Loucy (cell line): ENCODE measurements around the gene C10orf143.

Experiments used
- H2AFZ ChIP-seq: fragments of 200-600 bp; sonication (generic); 2 replicates; pipeline ENCODE4 v1.6.0; 2016; ENCODE audit warnings: antibody characterized with exemption, mild to moderate bottlenecking, low read length, moderate library complexity
- H3F3A ChIP-seq: fragments of 200-600 bp; 2 replicates; pipeline ENCODE4 v1.6.0; 2016; ENCODE audit warnings: antibody characterized with exemption, low read depth, mild to moderate bottlenecking
- H3K27me3 ChIP-seq: fragments of 200-600 bp; sonication (generic); 2 replicates; pipeline ENCODE4 v1.6.1; 2014; ENCODE audit warnings: low read length, mild to moderate bottlenecking; ENCODE audit not compliant: insufficient read depth, poor library complexity, severe bottlenecking
- H3K36me3 ChIP-seq: fragments of 200-600 bp; sonication (generic); 2 replicates; pipeline ENCODE4 v1.6.1; 2016; ENCODE audit warnings: low read length; ENCODE audit not compliant: insufficient read depth
- H3K4me1 ChIP-seq: fragments of 200-600 bp; sonication (generic); 2 replicates; pipeline ENCODE4 v1.5.1; 2014; ENCODE audit warnings: low read length, mild to moderate bottlenecking; ENCODE audit not compliant: insufficient read depth, poor library complexity, severe bottlenecking
- H3K4me2 ChIP-seq: fragments of 200-600 bp; sonication (generic); 2 replicates; pipeline ENCODE4 v1.6.0; 2014; ENCODE audit warnings: antibody characterized with exemption, low read length, low read depth, mild to moderate bottlenecking; ENCODE audit not compliant: poor library complexity, severe bottlenecking
- H3K4me3 ChIP-seq: fragments of 200-600 bp; sonication (generic); 2 replicates; pipeline ENCODE4 v1.5.1; 2014; ENCODE audit warnings: low read length, mild to moderate bottlenecking, mixed read lengths; ENCODE audit not compliant: poor library complexity, severe bottlenecking
- H3K79me2 ChIP-seq: fragments of 200-600 bp; sonication (generic); 2 replicates; pipeline ENCODE4 v1.6.1; 2014; ENCODE audit warnings: low read length; ENCODE audit not compliant: insufficient read depth
- H3K9ac ChIP-seq: fragments of 200-600 bp; sonication (generic); 2 replicates; pipeline ENCODE4 v1.6.0; 2014; ENCODE audit warnings: mild to moderate bottlenecking, low read depth, low read length, moderate library complexity; ENCODE audit not compliant: poor library complexity, severe bottlenecking
- H3K9me2 ChIP-seq: fragments of 200-600 bp; sonication (generic); replicated peaks from 2 replicates; pipeline ENCODE4 v1.6.1; 2016; ENCODE audit warnings: low read depth, low read length, mixed read lengths
- H3K9me3 ChIP-seq: fragments of 200-600 bp; sonication (generic); 2 replicates; pipeline ENCODE4 v1.6.1; 2014; ENCODE audit warnings: mild to moderate bottlenecking, antibody characterized with exemption, low read length, low read depth; ENCODE audit not compliant: insufficient read depth
- H4K20me1 ChIP-seq: fragments of 200-600 bp; sonication (generic); 2 replicates; pipeline ENCODE4 v1.6.0; 2014; ENCODE audit warnings: antibody characterized with exemption, low read length, mild to moderate bottlenecking; ENCODE audit not compliant: insufficient read depth, poor library complexity, severe bottlenecking
- EZH2phosphoT487 ChIP-seq: fragments of 200-600 bp; IDR thresholded peaks from 2 replicates; pipeline ENCODE4 v1.6.1; 2018; ENCODE audit warnings: antibody characterized with exemption, mild to moderate bottlenecking, moderate library complexity, borderline replicate concordance
- TF ChIP-seq, protein P1 (sequence below): fragments of 200-600 bp; sonication (generic); conservative IDR thresholded peaks from 2 replicates; pipeline ENCODE4 v1.5.1; 2014; ENCODE audit warnings: mild to moderate bottlenecking, antibody characterized with exemption, low read length

Gene C10orf143

DNA sequence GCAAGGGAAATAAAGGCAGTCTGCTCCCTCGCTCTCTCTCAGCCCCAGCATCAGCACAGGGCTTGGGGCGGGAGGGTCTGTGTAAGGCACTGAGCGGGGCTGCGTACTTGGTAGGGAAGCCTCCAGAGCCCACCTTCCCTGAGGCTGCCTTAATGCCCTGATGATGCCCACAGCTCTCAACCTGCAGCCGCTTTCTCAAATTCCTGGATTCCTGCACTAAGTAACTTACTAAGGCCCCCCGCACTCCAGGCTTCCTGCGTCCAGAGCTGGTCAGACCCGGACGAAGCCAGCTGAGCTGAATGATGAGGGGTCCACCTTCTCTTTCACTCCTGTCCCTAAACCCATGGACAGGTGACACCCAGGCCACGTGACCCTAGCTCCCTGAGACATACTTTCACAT, 63.3 kb downstream of the C10orf143 start:
- H3K9me3 ChIP-seq, result no peaks in the 10 kb centered on the region; the same call in 1 of the 2 replicates
- no peaks in the 10 kb centered on the region for H3K36me3 ChIP-seq
- H3F3A ChIP-seq, result no peaks in the 10 kb centered on the region
- H3K9me2 ChIP-seq, result no peaks in the 10 kb centered on the region
- no peak overlapping the region for H3K4me3 ChIP-seq
- no peak for TF ChIP-seq EZH2phosphoT487
- TF ChIP-seq, protein P1, sequence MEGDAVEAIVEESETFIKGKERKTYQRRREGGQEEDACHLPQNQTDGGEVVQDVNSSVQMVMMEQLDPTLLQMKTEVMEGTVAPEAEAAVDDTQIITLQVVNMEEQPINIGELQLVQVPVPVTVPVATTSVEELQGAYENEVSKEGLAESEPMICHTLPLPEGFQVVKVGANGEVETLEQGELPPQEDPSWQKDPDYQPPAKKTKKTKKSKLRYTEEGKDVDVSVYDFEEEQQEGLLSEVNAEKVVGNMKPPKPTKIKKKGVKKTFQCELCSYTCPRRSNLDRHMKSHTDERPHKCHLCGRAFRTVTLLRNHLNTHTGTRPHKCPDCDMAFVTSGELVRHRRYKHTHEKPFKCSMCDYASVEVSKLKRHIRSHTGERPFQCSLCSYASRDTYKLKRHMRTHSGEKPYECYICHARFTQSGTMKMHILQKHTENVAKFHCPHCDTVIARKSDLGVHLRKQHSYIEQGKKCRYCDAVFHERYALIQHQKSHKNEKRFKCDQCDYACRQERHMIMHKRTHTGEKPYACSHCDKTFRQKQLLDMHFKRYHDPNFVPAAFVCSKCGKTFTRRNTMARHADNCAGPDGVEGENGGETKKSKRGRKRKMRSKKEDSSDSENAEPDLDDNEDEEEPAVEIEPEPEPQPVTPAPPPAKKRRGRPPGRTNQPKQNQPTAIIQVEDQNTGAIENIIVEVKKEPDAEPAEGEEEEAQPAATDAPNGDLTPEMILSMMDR, result no peak
- H3K4me2 ChIP-seq, result no peak overlapping the region
- H3K9ac ChIP-seq, result no peak overlapping the region
- H3K4me1 ChIP-seq, result no peaks in the 10 kb centered on the region
- no peaks in the 10 kb centered on the region for H3K27me3 ChIP-seq
- no peaks in the 10 kb centered on the region for H4K20me1 ChIP-seq
- no peak overlapping the region for H2AFZ ChIP-seq
- H3K79me2 ChIP-seq, result no peaks in the 10 kb centered on the region

DNA sequence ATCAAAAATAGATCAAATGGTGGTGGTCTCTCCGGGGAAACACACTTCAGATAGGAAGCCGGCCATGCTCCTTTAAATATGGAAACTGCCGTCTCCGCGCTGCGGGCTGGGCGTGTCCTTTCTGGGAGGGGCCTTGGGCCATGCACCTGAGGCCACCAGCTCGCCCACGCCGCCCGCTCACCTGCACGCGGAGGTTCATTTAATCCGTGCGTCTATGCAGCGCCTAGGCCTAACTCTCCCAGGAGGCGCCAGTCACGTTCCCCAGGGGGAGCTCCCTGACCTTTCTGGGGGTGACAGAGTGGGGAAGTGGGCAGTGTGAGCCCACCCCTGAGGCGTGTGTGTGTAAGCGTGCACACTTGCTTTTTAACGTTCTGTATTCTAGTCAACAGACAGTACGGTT, 64.0 kb downstream of the C10orf143 start:
- H3K4me2 ChIP-seq, result no peak overlapping the region

DNA sequence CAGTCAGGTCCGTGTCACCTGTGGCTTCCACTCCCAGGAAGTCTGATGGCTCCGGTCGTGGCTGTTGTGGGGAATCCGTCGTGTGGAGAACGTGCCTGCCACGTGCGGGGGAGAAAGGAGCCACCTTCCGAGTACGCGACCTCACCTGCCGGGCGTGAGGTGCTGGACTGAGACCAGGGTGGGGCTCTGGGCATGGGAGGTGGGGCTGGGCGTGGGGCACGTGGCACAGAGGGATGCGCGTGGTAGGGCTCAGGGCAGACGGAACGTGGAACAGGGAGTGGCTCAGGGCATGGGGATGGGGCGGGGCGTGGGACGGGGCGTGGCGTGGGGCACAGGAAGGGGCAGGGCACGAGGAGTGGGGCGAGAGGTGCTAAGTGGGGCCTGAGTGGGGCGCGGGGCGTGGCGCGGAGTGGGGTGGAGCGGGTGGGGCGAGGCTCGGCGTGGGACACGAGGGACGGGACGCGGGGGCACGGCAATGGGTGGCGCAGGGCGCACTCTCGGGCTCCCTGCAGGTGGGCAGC, 64.8 kb downstream of the C10orf143 start:
- H4K20me1 ChIP-seq, result no peaks in the 10 kb centered on the region
- H2AFZ ChIP-seq, result no peak overlapping the region
- H3K9me2 ChIP-seq, result no peaks in the 10 kb centered on the region
- no peaks in the 10 kb centered on the region for H3K36me3 ChIP-seq
- H3K27me3 ChIP-seq, result no peaks in the 10 kb centered on the region
- H3K4me3 ChIP-seq, result no peak overlapping the region
- TF ChIP-seq, protein P1, result no peak
- TF ChIP-seq EZH2phosphoT487, result no peak
- no peak overlapping the region for H3K9ac ChIP-seq
- no peaks in the 10 kb centered on the region; the same call in 1 of the 2 replicates for H3K9me3 ChIP-seq
- no peaks in the 10 kb centered on the region for H3K4me1 ChIP-seq
- H3K4me2 ChIP-seq, result no peak overlapping the region
- no peaks in the 10 kb centered on the region for H3K79me2 ChIP-seq
- H3F3A ChIP-seq, result no peaks in the 10 kb centered on the region

More for the DNA sequence above, 64.0 kb downstream of the C10orf143 start:
- H3K4me3 ChIP-seq, result no peak overlapping the region
- no peaks in the 10 kb centered on the region for H3K9me2 ChIP-seq
- H3K27me3 ChIP-seq, result no peaks in the 10 kb centered on the region
- H3K4me1 ChIP-seq, result no peaks in the 10 kb centered on the region
- H4K20me1 ChIP-seq, result no peaks in the 10 kb centered on the region
- no peaks in the 10 kb centered on the region for H3F3A ChIP-seq
- H3K9ac ChIP-seq, result no peak overlapping the region
- no peaks in the 10 kb centered on the region for H3K36me3 ChIP-seq
- no peak overlapping the region for H2AFZ ChIP-seq
- TF ChIP-seq EZH2phosphoT487, result no peak
- TF ChIP-seq, protein P1, result no peak
- H3K79me2 ChIP-seq, result no peaks in the 10 kb centered on the region
- no peaks in the 10 kb centered on the region; the same call in 1 of the 2 replicates for H3K9me3 ChIP-seq
